ENCODE data around the gene NUCKS1. TPM values are rescaled to one million over a fixed set of nuclear protein-coding genes. Genes with fewer than 3 reads are reported as not detected.

NUCKS1 gene, protein sequence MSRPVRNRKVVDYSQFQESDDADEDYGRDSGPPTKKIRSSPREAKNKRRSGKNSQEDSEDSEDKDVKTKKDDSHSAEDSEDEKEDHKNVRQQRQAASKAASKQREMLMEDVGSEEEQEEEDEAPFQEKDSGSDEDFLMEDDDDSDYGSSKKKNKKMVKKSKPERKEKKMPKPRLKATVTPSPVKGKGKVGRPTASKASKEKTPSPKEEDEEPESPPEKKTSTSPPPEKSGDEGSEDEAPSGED
- total RNA-seq (182 TPM), polyA plus RNA-seq (ENCODE audit: insufficient read depth, low read depth, low replicate concordance) (101 TPM)
- long read RNA-seq, donor 1, full-length matches to known transcripts: 17 of 132 reads
- long read RNA-seq, donor 1, partial matches to known transcripts: 115 of 132 reads
- long read RNA-seq, donor 1, other reads (novel, unspliced or antisense): 0 of 132 reads
- long read RNA-seq, donor 2, full-length matches to known transcripts: 24 of 167 reads
- long read RNA-seq, donor 2, partial matches to known transcripts: 143 of 167 reads
- long read RNA-seq, donor 2, other reads (novel, unspliced or antisense): 0 of 167 reads
- long read RNA-seq, donor 3, full-length matches to known transcripts: 48 of 199 reads
- long read RNA-seq, donor 3, partial matches to known transcripts: 151 of 199 reads
- long read RNA-seq, donor 3, other reads (novel, unspliced or antisense): 0 of 199 reads
- long read RNA-seq, donor 4, full-length matches to known transcripts: 35 of 85 reads
- long read RNA-seq, donor 4, partial matches to known transcripts: 50 of 85 reads
- long read RNA-seq, donor 4, other reads (novel, unspliced or antisense): 0 of 85 reads
- long read RNA-seq, donor 5, full-length matches to known transcripts: 2 of 9 reads
- long read RNA-seq, donor 5, partial matches to known transcripts: 7 of 9 reads
- long read RNA-seq, donor 5, other reads (novel, unspliced or antisense): 0 of 9 reads
- long read RNA-seq, donor 6, full-length matches to known transcripts: 54 of 315 reads
- long read RNA-seq, donor 6, partial matches to known transcripts: 250 of 315 reads
- long read RNA-seq, donor 6, other reads (novel, unspliced or antisense): 11 of 315 reads
- long read RNA-seq, donor 7, full-length matches to known transcripts: 3 of 70 reads
- long read RNA-seq, donor 7, partial matches to known transcripts: 16 of 70 reads
- long read RNA-seq, donor 7, other reads (novel, unspliced or antisense): 51 of 70 reads
- long read RNA-seq, donor 8, full-length matches to known transcripts: 28 of 158 reads
- long read RNA-seq, donor 8, partial matches to known transcripts: 130 of 158 reads
- long read RNA-seq, donor 8, other reads (novel, unspliced or antisense): 0 of 158 reads
- long read RNA-seq, donor 9, full-length matches to known transcripts: 12 of 58 reads
- long read RNA-seq, donor 9, partial matches to known transcripts: 46 of 58 reads
- long read RNA-seq, donor 9, other reads (novel, unspliced or antisense): 0 of 58 reads
- long read RNA-seq, donor 10, full-length matches to known transcripts: 47 of 253 reads
- long read RNA-seq, donor 10, partial matches to known transcripts: 206 of 253 reads
- long read RNA-seq, donor 10, other reads (novel, unspliced or antisense): 0 of 253 reads

DNA sequence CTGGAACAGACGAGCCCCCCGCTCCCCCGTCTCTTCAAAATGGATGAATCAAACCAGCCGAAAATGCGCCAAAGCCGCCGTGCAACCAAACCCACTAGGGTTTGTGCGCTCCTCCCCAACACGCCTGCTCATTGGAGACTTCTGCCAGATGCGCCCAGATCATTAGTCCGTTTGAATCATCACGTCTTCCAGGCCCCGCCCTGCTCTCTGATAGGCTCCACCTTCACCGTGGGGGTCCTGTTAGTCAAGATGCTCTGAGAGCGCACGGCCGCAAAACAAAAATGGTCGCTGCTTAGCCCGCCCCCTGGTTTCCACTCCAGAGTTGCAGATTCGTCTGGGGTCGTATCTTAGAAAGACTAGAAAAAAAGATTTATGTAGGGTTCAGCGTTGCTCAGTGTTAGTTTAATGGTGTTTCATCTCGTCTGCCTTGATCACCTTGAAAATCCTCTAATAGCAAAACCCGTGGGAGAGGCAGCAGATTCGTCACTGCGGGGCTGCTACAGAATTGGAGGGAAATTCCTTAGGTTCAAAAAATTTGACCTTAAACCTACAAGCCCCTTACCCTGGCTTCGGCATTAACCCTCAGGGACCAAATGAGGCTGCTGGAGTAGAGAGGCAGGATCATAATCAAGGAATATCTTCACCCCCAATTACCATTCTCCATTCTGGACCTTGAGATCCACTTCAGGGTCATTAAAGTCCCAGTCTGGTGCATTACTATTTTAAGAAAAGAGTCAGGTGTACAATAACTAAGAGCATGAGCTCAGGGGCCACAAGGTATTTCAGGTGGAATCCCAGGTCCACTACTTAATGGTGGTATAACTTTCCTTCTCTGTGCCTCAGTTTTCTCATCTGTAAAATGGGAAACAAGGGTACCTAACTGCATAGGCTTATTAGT lies at the start of gene NUCKS1:
Gene NUCKS1 (minus strand): TSS at position 45 of the 898 bp plus-strand sequence. CDS start 209 bp downstream, outside the sequence.
- DNase-seq: peak; percentile 99 to 100 (median 99)
- peak within 1 kb of the TSS; percentile 80 to 100 (median 97) for H3K4me3 ChIP-seq (ENCODE audit: low read length in 3 of 3)
- TF ChIP-seq, protein P1, sequence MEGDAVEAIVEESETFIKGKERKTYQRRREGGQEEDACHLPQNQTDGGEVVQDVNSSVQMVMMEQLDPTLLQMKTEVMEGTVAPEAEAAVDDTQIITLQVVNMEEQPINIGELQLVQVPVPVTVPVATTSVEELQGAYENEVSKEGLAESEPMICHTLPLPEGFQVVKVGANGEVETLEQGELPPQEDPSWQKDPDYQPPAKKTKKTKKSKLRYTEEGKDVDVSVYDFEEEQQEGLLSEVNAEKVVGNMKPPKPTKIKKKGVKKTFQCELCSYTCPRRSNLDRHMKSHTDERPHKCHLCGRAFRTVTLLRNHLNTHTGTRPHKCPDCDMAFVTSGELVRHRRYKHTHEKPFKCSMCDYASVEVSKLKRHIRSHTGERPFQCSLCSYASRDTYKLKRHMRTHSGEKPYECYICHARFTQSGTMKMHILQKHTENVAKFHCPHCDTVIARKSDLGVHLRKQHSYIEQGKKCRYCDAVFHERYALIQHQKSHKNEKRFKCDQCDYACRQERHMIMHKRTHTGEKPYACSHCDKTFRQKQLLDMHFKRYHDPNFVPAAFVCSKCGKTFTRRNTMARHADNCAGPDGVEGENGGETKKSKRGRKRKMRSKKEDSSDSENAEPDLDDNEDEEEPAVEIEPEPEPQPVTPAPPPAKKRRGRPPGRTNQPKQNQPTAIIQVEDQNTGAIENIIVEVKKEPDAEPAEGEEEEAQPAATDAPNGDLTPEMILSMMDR (IDR thresholded peaks at IDR 0.05; ENCODE audit: borderline replicate concordance, extremely low read depth, insufficient read depth): peak; percentile 23
- peak within 1 kb of the TSS; percentile 81 to 94 for H3K27ac ChIP-seq (ENCODE audit: low read depth in 2 of 2, low read length in 2 of 2)
- H3K27me3 ChIP-seq (ENCODE audit: control insufficient read depth, insufficient read depth, low read length): no peaks in the 10 kb centered on the region
- peak within 1 kb of the TSS; percentile 85 to 96 (median 89) for H3K9ac ChIP-seq (ENCODE audit: low read length in 3 of 3)
- peak; percentile 92 for FAIRE-seq
- H3K36me3 ChIP-seq (ENCODE audit: control insufficient read depth in 2 of 3, insufficient read depth in 3 of 3, low read length in 3 of 3): no peaks in the 10 kb centered on the region
- no peaks in the 10 kb centered on the region for H3K9me3 ChIP-seq (ENCODE audit: control insufficient read depth in 2 of 3, insufficient read depth in 1 of 3, low read length in 3 of 3)
- intact Hi-C loops (cut with DNase I): no loop called here
- peaks cover 0 to 8% (median under 1%) of the 10 kb centered on the region in 3 donors for H3K4me1 ChIP-seq (ENCODE audit: control insufficient read depth in 2 of 3, insufficient read depth in 2 of 3, low read depth in 1 of 3, low read length in 3 of 3)

DNA sequence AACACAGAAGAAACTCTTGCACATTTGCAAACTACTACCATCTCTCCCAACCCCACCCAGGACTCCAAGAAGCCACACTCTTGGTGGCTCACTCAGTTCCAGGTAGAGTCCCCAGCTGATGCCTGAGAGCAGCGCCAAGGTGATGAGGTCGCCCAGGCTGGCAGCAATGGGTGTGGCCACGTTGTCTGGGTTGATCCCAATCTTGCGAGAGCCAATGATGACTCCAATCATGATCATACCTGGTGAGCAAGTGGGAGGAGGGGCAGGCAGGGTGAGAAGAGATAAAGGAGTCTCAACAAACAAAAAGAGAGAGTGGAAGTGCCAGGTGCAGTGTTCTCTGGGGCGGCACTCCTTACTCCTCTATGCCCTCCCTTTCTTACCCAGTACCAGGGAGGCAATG lies 48.6 kb upstream of the NUCKS1 start:
- Histone ChIP-seq H3K27ac (ENCODE audit: low read depth in 2 of 2, low read length in 2 of 2) (no peak overlapping the region), H3K27me3 (ENCODE audit: control insufficient read depth, insufficient read depth, low read length) (no peaks in the 10 kb centered on the region), H3K9me3 (ENCODE audit: control insufficient read depth in 2 of 3, insufficient read depth in 1 of 3, low read length in 3 of 3) (no peaks in the 10 kb centered on the region), H3K4me1 (ENCODE audit: control insufficient read depth in 2 of 3, insufficient read depth in 2 of 3, low read depth in 1 of 3, low read length in 3 of 3) (no peaks in the 10 kb centered on the region), H3K36me3 (ENCODE audit: control insufficient read depth in 2 of 3, insufficient read depth in 3 of 3, low read length in 3 of 3) (peaks cover 4 to 61% (median 45%) of the 10 kb centered on the region in 3 donors), H3K4me3 (ENCODE audit: low read length in 3 of 3) (no peak overlapping the region), H3K9ac (ENCODE audit: low read length in 3 of 3) (no peak overlapping the region)
- TF ChIP-seq, protein P1 (IDR thresholded peaks at IDR 0.05; ENCODE audit: borderline replicate concordance, extremely low read depth, insufficient read depth): no peak
- intact Hi-C loops (cut with DNase I): no loop called here
- FAIRE-seq (no peak), DNase-seq (no peak)
